Caco-2 (cell line): Measurements from ENCODE around the gene ACAD8. TPM values are rescaled to one million over a fixed set of nuclear protein-coding genes. Genes with fewer than 3 reads are reported as not detected.

ENCODE experiments used
- Bru-seq: library from RNA; stranded (reverse); fragments of 400-500 nt; gene quantifications from one replicate; lab custom pipeline; 2021; lab: Mats Ljungman, UMichigan
- BruChase-seq, 2 experiments: library from RNA; stranded (reverse); fragments of 400-500 nt; gene quantifications; one replicate each; lab custom pipeline; 2021; lab: Mats Ljungman, UMichigan
- BruUV-seq: library from RNA; stranded (reverse); fragments of 400-500 nt; replicated peaks from 2 replicates; lab custom pipeline; 2021; lab: Mats Ljungman, UMichigan
- CTCF ChIA-PET: fragments of 300-600 bp; sonication (Branson Sonifier 250); formaldehyde crosslinking; loops from one replicate; lab custom pipeline; 2022; ENCODE audit warnings: antibody characterized with exemption; lab: Charles Lee
- POLR2A ChIA-PET: fragments of 300-600 bp; sonication (Branson Sonifier 250); formaldehyde crosslinking; loops from one replicate; lab custom pipeline; 2022; ENCODE audit warnings: antibody characterized with exemption; lab: Charles Lee
- DNase-seq, 2 experiments: peaks; one replicate each; pipeline versions ENCODE4 v3.0.0 to v3.0.0-alpha.2; 2020 to 2022
- H3K27me3 ChIP-seq: replicated peaks from 2 replicates; pipeline ENCODE4 v1.6.0; 2011; ENCODE audit warnings: low read length; ENCODE audit not compliant: control insufficient read depth, insufficient read depth
- H3K36me3 ChIP-seq: 2 replicates; pipeline ENCODE4 v1.5.1; 2011; ENCODE audit warnings: low read length; ENCODE audit not compliant: control insufficient read depth, insufficient read depth
- H3K4me1 ChIP-seq: fragments of 250-450 bp; sonication (Bioruptor Pico); 2 replicates; pipeline ENCODE4 v1.5.1; 2020; ENCODE audit warnings: mild to moderate bottlenecking
- H3K4me3 ChIP-seq: 2 replicates; pipeline ENCODE4 v1.5.1; 2011; ENCODE audit warnings: low read depth, mild to moderate bottlenecking, control low read depth, low read length
- H3K9me3 ChIP-seq: fragments of 250-450 bp; sonication (Bioruptor Pico); 2 replicates; pipeline ENCODE4 v1.5.1; 2020; ENCODE audit warnings: mild to moderate bottlenecking, moderate library complexity
- H3K27ac Mint-ChIP-seq: one replicate; pipeline ENCODE4 v1.8.0; 2022; ENCODE audit warnings: mixed read lengths; ENCODE audit not compliant: unreplicated experiment
- H3K27me3 Mint-ChIP-seq: one replicate; pipeline ENCODE4 v1.8.0; 2022; ENCODE audit warnings: mixed read lengths; ENCODE audit not compliant: insufficient read depth, unreplicated experiment
- H3K36me3 Mint-ChIP-seq: one replicate; pipeline ENCODE4 v1.8.0; 2022; ENCODE audit warnings: mild to moderate bottlenecking, mixed read lengths; ENCODE audit not compliant: insufficient read depth, unreplicated experiment
- H3K4me1 Mint-ChIP-seq: one replicate; pipeline ENCODE4 v1.8.0; 2022; ENCODE audit warnings: low read depth, mixed read lengths; ENCODE audit not compliant: unreplicated experiment
- H3K4me3 Mint-ChIP-seq: one replicate; pipeline ENCODE4 v1.8.0; 2022; ENCODE audit warnings: mild to moderate bottlenecking, moderate library complexity, mixed read lengths; ENCODE audit not compliant: unreplicated experiment
- H3K9me3 Mint-ChIP-seq: one replicate; pipeline ENCODE4 v1.8.0; 2022; ENCODE audit warnings: mixed read lengths; ENCODE audit not compliant: unreplicated experiment
- intact Hi-C: fragments of 100-400 bp; cut with micrococcal nuclease; formaldehyde crosslinking; loops from one replicate; pipeline ENCODE4 v1.10.0; 2022; ENCODE audit not compliant: unreplicated experiment
- long read RNA-seq: library from polyadenylated mRNA; stranded (forward); transcript quantifications from one replicate; pipeline ENCODE4 v2.0.0, GENCODE V29; 2022
- total RNA-seq: library from RNA; stranded (reverse); gene quantifications from 2 replicates; pipeline ENCODE4 v1.2.3, GENCODE V29; 2022
- TF ChIP-seq, protein P1 (sequence below), 2 experiments: fragments of 200-600 bp in 1 of 2; IDR thresholded peaks; 1 replicate in 1 of 2; 2 replicates in 1 of 2; pipeline versions ENCODE4 v1.5.1 to v1.8.0; 2011 to 2022; ENCODE audit warnings: antibody characterized with exemption in 1 of 2, control low read depth in 1 of 2, inconsistent platforms in 1 of 2, low read depth in 1 of 2, low read length in 1 of 2, mild to moderate bottlenecking in 1 of 2, moderate library complexity in 1 of 2; ENCODE audit not compliant: insufficient read depth in 1 of 2, severe bottlenecking in 1 of 2, unreplicated experiment in 1 of 2

The ACAD8 gene
- total RNA-seq (48.7 and 52.0 TPM in 2 replicates), Bru-seq, nascent RNA (percentile 70 among the genes with signal in this experiment), BruChase-seq, experiment 1, labeled RNA remaining after a 2-hour chase (percentile 88 among the genes with signal in this experiment), BruChase-seq, experiment 2, labeled RNA remaining after a 6-hour chase (percentile 85 among the genes with signal in this experiment)
- long read RNA-seq, transcript ACAD8-201 (11 exons, 2,249 nt), result major isoform, 62 of 130 reads
- long read RNA-seq, partial matches to known transcripts, result 7 of 130 reads
- long read RNA-seq, other reads (novel, unspliced or antisense), result 59 of 130 reads

GRCh38 chr11:134253188-134253993 is at the start of gene ACAD8, which contains the start of gene THYN1:
Gene ACAD8 (plus strand): TSS chr11:134253568. CDS start chr11:134253601, 33 bp downstream.
Gene THYN1 (minus strand): TSS chr11:134253352. CDS start chr11:134252882, 470 bp downstream.
- Histone ChIP-seq H3K27me3 (no peaks in the 10 kb centered on the region), H3K9me3 (no peaks in the 10 kb centered on the region), H3K4me1 (0 out of 2 replicates have a peak, but pooled peaks cover 10% of the 10 kb centered on the region), H3K36me3 (no peaks in the 10 kb centered on the region; the same call in 1 of the 2 replicates), H3K4me3 (peak within 1 kb of the TSS; percentile 64)
- DNase-seq, result peak; percentile 99
- ChIA-PET CTCF (interaction anchor here (0.7 to 1.4 kb wide), 4 partner anchors 9 to 207 kb away, joined by 3 to 8 read pairs (median 7); partner anchors contain the start of genes NCAPD3 and VPS26B), POLR2A (interaction anchor here (0.6 to 1.3 kb wide), 5 partner anchors 9 to 1195 kb away, joined by 3 to 10 read pairs (median 6); partner anchors contain the start of genes NCAPD3 and VPS26B)
- TF ChIP-seq, protein P1, sequence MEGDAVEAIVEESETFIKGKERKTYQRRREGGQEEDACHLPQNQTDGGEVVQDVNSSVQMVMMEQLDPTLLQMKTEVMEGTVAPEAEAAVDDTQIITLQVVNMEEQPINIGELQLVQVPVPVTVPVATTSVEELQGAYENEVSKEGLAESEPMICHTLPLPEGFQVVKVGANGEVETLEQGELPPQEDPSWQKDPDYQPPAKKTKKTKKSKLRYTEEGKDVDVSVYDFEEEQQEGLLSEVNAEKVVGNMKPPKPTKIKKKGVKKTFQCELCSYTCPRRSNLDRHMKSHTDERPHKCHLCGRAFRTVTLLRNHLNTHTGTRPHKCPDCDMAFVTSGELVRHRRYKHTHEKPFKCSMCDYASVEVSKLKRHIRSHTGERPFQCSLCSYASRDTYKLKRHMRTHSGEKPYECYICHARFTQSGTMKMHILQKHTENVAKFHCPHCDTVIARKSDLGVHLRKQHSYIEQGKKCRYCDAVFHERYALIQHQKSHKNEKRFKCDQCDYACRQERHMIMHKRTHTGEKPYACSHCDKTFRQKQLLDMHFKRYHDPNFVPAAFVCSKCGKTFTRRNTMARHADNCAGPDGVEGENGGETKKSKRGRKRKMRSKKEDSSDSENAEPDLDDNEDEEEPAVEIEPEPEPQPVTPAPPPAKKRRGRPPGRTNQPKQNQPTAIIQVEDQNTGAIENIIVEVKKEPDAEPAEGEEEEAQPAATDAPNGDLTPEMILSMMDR (IDR thresholded peaks at IDR 0.05; ENCODE audit: insufficient read depth in 1 of 2, low read depth in 1 of 2, low read length in 1 of 2, severe bottlenecking in 1 of 2, unreplicated experiment in 1 of 2), result peak; percentile 46 to 47
- no peaks in the 10 kb centered on the region for H3K9me3 Mint-ChIP-seq
- intact Hi-C loops, result loop anchor here (1.0 to 5.0 kb wide), 2 partner anchors 29 to 79 kb away; partner anchors contain the start of genes GLB1L2 and VPS26B
- H3K4me1 Mint-ChIP-seq, result peaks cover 7% of the 10 kb centered on the region
- no TSS peak for BruUV-seq
- peak within 1 kb of the TSS; percentile 63 for H3K27ac Mint-ChIP-seq
- H3K36me3 Mint-ChIP-seq, result peaks cover 18% of the 10 kb centered on the region
- H3K4me3 Mint-ChIP-seq, result peak within 1 kb of the TSS; percentile 89
- no peaks in the 10 kb centered on the region for H3K27me3 Mint-ChIP-seq

GRCh38 chr11:134205729-134206128 is 47.6 kb upstream of the ACAD8 start:
- ChIA-PET POLR2A (no interaction called here), CTCF (no interaction called here)
- Mint-ChIP-seq H3K9me3 (no peaks in the 10 kb centered on the region), H3K27ac (no peak overlapping the region), H3K4me1 (no peaks in the 10 kb centered on the region), H3K4me3 (no peak overlapping the region), H3K36me3 (peaks cover 94% of the 10 kb centered on the region), H3K27me3 (no peaks in the 10 kb centered on the region)
- Histone ChIP-seq H3K27me3 (no peaks in the 10 kb centered on the region), H3K36me3 (peaks cover 8% of the 10 kb centered on the region), H3K9me3 (no peaks in the 10 kb centered on the region), H3K4me1 (no peaks in the 10 kb centered on the region), H3K4me3 (no peak overlapping the region)
- no TSS peak for BruUV-seq
- intact Hi-C loops, result no loop called here
- DNase-seq, result no peak
- TF ChIP-seq, protein P1 (IDR thresholded peaks at IDR 0.05; ENCODE audit: insufficient read depth in 1 of 2, low read depth in 1 of 2, low read length in 1 of 2, severe bottlenecking in 1 of 2, unreplicated experiment in 1 of 2), result no peak

- Mint-ChIP-seq H3K27me3 (no peaks in the 10 kb centered on the region), H3K9me3 (no peaks in the 10 kb centered on the region), H3K27ac (no peak overlapping the region), H3K4me1 (no peaks in the 10 kb centered on the region), H3K36me3 (peaks cover 94% of the 10 kb centered on the region), H3K4me3 (no peak overlapping the region)
- DNase-seq, result no peak
- ChIA-PET POLR2A (no interaction called here), CTCF (interaction anchor here (0.6 kb wide), 1 partner anchor 9 kb away, joined by 7 read pairs; no protein-coding TSS in a partner anchor)
- no peak overlapping the region for H3K4me3 ChIP-seq
- H3K36me3 ChIP-seq, result peaks cover 8% of the 10 kb centered on the region
- H3K4me1 ChIP-seq, result no peaks in the 10 kb centered on the region
- intact Hi-C loops, result no loop called here
- BruUV-seq, result no TSS peak
- no peaks in the 10 kb centered on the region for H3K27me3 ChIP-seq
- H3K9me3 ChIP-seq, result no peaks in the 10 kb centered on the region
- TF ChIP-seq, protein P1 (IDR thresholded peaks at IDR 0.05; ENCODE audit: insufficient read depth in 1 of 2, low read depth in 1 of 2, low read length in 1 of 2, severe bottlenecking in 1 of 2, unreplicated experiment in 1 of 2), result no peak
Observed at GRCh38 chr11:134206185-134206584, 47.2 kb upstream of the ACAD8 start.
